ENCODE results near the gene KDM3B.
A peak's percentile ranks its signal among the peaks of the same experiment; 100 is the strongest.
"Not testable (repeated sequence)": the region's sequence is repeated elsewhere in the genome, so short reads cannot be mapped to it uniquely, and the experiment has no call there.

The KDM3B gene

DNA sequence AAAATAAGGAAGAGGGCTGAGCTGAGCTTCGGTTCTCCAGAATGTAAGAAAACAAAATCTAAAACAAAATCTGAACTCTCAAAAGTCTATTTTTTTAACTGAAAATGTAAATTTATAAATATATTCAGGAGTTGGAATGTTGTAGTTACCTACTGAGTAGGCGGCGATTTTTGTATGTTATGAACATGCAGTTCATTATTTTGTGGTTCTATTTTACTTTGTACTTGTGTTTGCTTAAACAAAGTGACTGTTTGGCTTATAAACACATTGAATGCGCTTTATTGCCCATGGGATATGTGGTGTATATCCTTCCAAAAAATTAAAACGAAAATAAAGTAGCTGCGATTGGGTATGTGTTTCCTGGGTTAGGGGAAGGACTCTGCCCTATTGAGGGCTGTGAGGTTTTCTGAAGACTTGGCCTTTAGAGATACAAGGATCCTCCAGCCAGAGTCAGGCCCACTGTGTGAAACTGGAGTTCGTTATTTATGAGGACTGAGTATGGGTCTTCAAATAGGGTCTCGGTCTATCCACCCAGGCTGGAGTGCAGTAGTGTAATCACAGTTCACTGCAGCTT, 116.6 kb downstream of the KDM3B start:
- peaks cover 28% of the 10 kb centered on the region for H3K4me1 ChIP-seq (ENCODE audit: control insufficient read depth, insufficient read depth, low read length)
- no peaks in the 10 kb centered on the region for H3K9me3 ChIP-seq (ENCODE audit: control insufficient read depth in 2 of 2, low read length in 2 of 2)
- no peaks in the 10 kb centered on the region for H3K27me3 ChIP-seq (ENCODE audit: control insufficient read depth in 1 of 2, insufficient read depth in 2 of 2, low read length in 2 of 2)
- peak overlapping the region in 1 of 2 donors; percentile 3 for H3K4me3 ChIP-seq (ENCODE audit: low read length in 2 of 2)
- H3K9ac ChIP-seq (ENCODE audit: low read length in 2 of 2): no peak overlapping the region
- H3K36me3 ChIP-seq (ENCODE audit: control insufficient read depth in 2 of 2, insufficient read depth in 2 of 2, low read length in 2 of 2): peaks cover 0 to 14% of the 10 kb centered on the region in 2 donors
- no peak overlapping the region for H3K27ac ChIP-seq (ENCODE audit: low read length)

DNA sequence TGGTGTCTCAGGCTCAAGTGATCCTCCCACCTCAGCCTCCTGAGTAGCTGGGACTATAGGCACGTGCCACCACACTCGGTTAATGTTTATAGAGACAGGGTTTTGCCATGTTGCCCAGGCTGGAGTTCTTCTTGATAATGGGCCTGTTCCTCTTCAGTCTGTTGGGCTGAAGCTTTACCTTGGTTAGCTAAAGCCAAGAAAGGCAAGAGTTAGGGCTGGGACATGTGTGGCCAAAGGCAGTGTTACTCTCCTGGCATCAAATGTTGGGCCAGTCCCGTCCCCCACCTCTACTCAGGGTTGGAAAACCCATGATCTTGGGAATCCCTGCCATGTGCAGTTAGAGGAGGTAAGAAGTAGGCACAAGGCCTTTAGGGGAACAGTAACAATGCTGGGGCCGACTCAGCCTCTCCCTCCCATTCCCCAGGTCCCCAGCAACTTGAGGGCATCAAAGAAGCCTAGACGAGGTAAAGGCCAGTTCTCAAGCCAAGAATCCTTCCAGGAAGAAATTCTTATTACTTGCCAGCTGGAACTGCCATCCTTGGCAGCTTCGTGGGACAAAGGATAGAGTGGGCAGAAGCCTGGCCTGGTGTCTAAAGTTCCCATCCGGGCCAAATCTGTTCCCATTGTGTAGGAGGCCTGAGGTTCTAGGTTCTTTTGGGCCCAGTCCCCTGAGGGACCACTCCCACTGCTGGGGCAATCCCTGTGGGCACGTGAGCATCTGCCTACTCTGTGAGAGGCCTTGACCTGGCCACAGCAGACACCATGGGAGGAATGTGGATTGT, 117.2 kb downstream of the KDM3B start:
- peak overlapping the region in 1 of 2 donors; percentile 8 for H3K4me3 ChIP-seq (ENCODE audit: low read length in 2 of 2)
- no peaks in the 10 kb centered on the region for H3K9me3 ChIP-seq (ENCODE audit: control insufficient read depth in 2 of 2, low read length in 2 of 2)
- no peaks in the 10 kb centered on the region for H3K27me3 ChIP-seq (ENCODE audit: control insufficient read depth in 1 of 2, insufficient read depth in 2 of 2, low read length in 2 of 2)
- no peak overlapping the region for H3K9ac ChIP-seq (ENCODE audit: low read length in 2 of 2)
- H3K36me3 ChIP-seq (ENCODE audit: control insufficient read depth in 2 of 2, insufficient read depth in 2 of 2, low read length in 2 of 2): peaks cover 0 to 14% of the 10 kb centered on the region in 2 donors
- H3K27ac ChIP-seq (ENCODE audit: low read length): peak overlapping the region; percentile 11
- peaks cover 23% of the 10 kb centered on the region for H3K4me1 ChIP-seq (ENCODE audit: control insufficient read depth, insufficient read depth, low read length)

DNA sequence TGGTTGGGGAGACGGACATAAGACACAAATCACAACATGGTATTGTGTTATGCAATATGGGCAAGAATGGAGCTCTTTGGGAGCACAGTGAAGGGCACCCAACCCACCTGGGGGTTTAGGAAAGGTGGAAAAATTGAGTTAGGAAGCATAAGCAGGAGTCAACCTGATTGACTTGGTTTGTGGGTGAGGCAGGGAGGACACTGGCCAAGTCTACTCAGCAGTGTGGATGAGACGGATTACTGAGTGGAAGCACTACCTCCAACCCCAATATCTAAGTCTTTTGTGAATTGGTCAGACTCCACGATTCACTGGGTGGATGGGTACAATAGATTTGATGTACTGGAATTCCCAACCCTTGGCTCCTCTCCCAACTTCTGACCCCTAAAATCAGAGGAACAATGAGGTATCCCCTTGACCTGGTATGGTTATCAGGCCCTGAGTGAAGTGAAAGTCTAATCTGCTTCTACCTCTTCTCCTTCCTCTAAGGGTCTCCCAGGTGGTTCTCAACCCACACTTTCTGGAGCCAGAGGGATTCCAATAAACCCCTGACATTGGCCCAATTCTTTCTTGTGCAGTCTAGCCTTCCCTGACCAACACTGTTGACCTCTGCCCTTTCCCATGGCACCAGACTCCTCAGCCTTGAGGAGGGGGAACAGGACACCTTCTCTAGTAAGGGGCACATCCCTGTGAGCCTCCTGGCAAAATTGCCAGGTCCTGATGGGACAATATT, 118.0 kb downstream of the KDM3B start:
- Histone ChIP-seq H3K4me1 (ENCODE audit: control insufficient read depth, insufficient read depth, low read length) (peaks cover 23% of the 10 kb centered on the region), H3K9me3 (ENCODE audit: control insufficient read depth in 2 of 2, low read length in 2 of 2) (no peaks in the 10 kb centered on the region), H3K27ac (ENCODE audit: low read length) (peak overlapping the region; percentile 11), H3K36me3 (ENCODE audit: control insufficient read depth in 2 of 2, insufficient read depth in 2 of 2, low read length in 2 of 2) (peaks cover 0 to 14% of the 10 kb centered on the region in 2 donors), H3K27me3 (ENCODE audit: control insufficient read depth in 1 of 2, insufficient read depth in 2 of 2, low read length in 2 of 2) (no peaks in the 10 kb centered on the region), H3K4me3 (ENCODE audit: low read length in 2 of 2) (no peak overlapping the region), H3K9ac (ENCODE audit: low read length in 2 of 2) (no peak overlapping the region)

DNA sequence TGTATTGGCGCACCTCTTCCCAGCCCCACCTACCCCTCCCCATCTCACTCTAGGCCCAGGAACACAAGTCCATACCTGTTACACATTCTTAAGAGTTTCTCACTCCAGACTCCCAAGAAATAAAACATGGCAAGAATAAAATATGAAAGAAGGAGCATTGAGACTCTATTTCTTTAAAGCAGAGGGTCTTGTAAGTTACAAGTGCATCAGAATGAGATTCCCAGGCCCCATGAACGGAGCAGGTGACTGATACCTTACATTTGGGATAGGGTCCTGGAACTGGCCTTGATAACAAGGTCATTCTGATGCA, 118.5 kb downstream of the KDM3B start:
- no peaks in the 10 kb centered on the region for H3K27me3 ChIP-seq (ENCODE audit: control insufficient read depth in 1 of 2, insufficient read depth in 2 of 2, low read length in 2 of 2)
- no peak overlapping the region for H3K27ac ChIP-seq (ENCODE audit: low read length)
- H3K36me3 ChIP-seq (ENCODE audit: control insufficient read depth in 2 of 2, insufficient read depth in 2 of 2, low read length in 2 of 2): peaks cover 0 to 14% of the 10 kb centered on the region in 2 donors
- H3K9ac ChIP-seq (ENCODE audit: low read length in 2 of 2): no peak overlapping the region
- H3K4me3 ChIP-seq (ENCODE audit: low read length in 2 of 2): no peak overlapping the region
- no peaks in the 10 kb centered on the region for H3K9me3 ChIP-seq (ENCODE audit: control insufficient read depth in 2 of 2, low read length in 2 of 2)
- peaks cover 19% of the 10 kb centered on the region for H3K4me1 ChIP-seq (ENCODE audit: control insufficient read depth, insufficient read depth, low read length)

DNA sequence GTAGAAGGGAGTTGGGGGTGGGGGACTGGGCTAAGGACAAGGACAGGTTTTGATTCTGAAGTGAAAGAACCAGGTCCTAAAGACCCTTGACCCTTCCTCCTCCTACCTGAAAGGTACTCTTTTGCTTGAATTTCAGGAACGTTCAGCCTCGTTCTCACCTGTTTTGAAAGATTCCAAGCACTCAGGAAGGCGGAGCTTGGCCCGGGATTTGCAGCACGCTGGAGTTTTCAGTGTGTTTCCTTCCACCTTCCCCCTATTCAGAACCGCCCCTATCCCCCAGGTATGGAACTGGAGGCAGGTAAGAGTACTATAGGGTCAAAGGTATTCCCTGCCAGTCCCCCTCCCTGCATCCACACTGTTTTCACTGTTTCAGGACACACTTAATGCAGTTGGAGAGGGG, 119.9 kb downstream of the KDM3B start:
- Histone ChIP-seq H3K9me3 (ENCODE audit: control insufficient read depth in 2 of 2, low read length in 2 of 2) (no peaks in the 10 kb centered on the region), H3K36me3 (ENCODE audit: control insufficient read depth in 2 of 2, insufficient read depth in 2 of 2, low read length in 2 of 2) (peaks cover 0 to 7% of the 10 kb centered on the region in 2 donors), H3K9ac (ENCODE audit: low read length in 2 of 2) (no peak overlapping the region), H3K27ac (ENCODE audit: low read length) (no peak overlapping the region), H3K4me1 (ENCODE audit: control insufficient read depth, insufficient read depth, low read length) (peaks cover 6% of the 10 kb centered on the region), H3K4me3 (ENCODE audit: low read length in 2 of 2) (no peak overlapping the region), H3K27me3 (ENCODE audit: control insufficient read depth in 1 of 2, insufficient read depth in 2 of 2, low read length in 2 of 2) (no peaks in the 10 kb centered on the region)

DNA sequence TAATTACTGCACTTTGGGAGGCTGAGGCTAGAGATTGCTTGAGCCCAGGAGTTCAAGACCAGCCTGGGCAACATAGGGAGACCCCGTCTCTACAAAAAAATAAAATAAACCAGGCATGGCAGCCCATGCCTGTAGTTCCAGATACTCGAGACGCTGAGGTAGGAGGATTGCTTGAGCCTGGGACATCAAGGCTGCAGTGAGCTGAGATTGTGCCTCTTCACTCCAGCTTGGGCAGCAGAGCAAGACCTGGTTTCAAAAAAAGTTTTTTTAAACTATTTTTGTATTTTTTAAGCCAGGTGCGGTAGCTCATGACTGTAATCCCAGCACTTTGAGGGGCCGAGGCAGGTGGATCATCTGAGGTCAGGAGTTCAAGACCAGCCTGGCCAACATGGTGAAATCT, 120.7 kb downstream of the KDM3B start:
- not testable (repeated sequence) for H3K9me3 ChIP-seq (ENCODE audit: control insufficient read depth in 2 of 2, low read length in 2 of 2); H3K27ac ChIP-seq (ENCODE audit: low read length); H3K27me3 ChIP-seq (ENCODE audit: control insufficient read depth in 1 of 2, insufficient read depth in 2 of 2, low read length in 2 of 2); H3K4me1 ChIP-seq (ENCODE audit: control insufficient read depth, insufficient read depth, low read length); H3K9ac ChIP-seq (ENCODE audit: low read length in 2 of 2); H3K36me3 ChIP-seq (ENCODE audit: control insufficient read depth in 2 of 2, insufficient read depth in 2 of 2, low read length in 2 of 2); H3K4me3 ChIP-seq (ENCODE audit: low read length in 2 of 2)

DNA sequence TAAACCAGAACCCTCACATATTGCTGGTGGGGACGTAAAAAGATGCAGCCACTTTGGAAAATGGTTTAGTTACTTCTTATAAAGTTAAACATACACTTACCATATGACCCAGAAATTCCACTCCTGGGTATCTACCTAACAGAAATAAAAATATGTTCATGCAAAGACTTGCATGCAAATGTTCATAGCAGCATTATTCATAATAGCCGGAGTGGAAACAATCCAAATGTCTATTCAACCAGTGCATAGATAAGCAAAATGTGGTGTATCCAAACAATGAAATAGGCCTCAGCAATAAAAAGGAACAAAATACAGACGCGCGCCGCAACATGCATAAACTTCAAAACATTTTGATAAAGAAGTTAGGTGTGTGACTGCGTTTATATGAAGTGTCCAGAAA, 124.4 kb downstream of the KDM3B start:
- H3K27me3 ChIP-seq (ENCODE audit: control insufficient read depth in 1 of 2, insufficient read depth in 2 of 2, low read length in 2 of 2): no peaks in the 10 kb centered on the region
- H3K9ac ChIP-seq (ENCODE audit: low read length in 2 of 2): no peak overlapping the region
- H3K36me3 ChIP-seq (ENCODE audit: control insufficient read depth in 2 of 2, insufficient read depth in 2 of 2, low read length in 2 of 2): no peaks in the 10 kb centered on the region
- no peaks in the 10 kb centered on the region for H3K4me1 ChIP-seq (ENCODE audit: control insufficient read depth, insufficient read depth, low read length)
- H3K4me3 ChIP-seq (ENCODE audit: low read length in 2 of 2): no peak overlapping the region
- H3K27ac ChIP-seq (ENCODE audit: low read length): no peak overlapping the region
- H3K9me3 ChIP-seq (ENCODE audit: control insufficient read depth in 2 of 2, low read length in 2 of 2): no peaks in the 10 kb centered on the region

DNA sequence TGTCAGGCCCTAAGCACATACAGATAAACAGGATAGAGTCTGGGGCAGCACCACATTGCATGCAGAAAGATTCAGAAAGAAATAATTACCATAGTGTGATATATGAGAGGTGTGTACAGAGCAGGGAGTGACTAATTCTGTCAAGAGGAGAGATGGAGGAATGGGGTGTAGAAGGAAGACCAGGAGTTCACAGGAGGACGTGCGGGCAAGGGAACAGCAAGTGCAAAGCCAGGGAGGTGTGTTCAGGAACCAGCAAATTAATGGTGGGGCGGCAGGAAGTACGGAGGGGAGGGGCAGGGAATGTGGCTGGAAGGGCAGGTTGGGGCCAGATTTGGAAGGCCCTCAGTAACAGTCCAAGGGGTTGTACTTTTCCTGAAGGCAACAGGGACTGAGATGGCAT, 130.2 kb downstream of the KDM3B start:
- no peak overlapping the region for H3K9ac ChIP-seq (ENCODE audit: low read length in 2 of 2)
- no peaks in the 10 kb centered on the region for H3K9me3 ChIP-seq (ENCODE audit: control insufficient read depth in 2 of 2, low read length in 2 of 2)
- no peaks in the 10 kb centered on the region for H3K4me1 ChIP-seq (ENCODE audit: control insufficient read depth, insufficient read depth, low read length)
- H3K4me3 ChIP-seq (ENCODE audit: low read length in 2 of 2): no peak overlapping the region
- no peaks in the 10 kb centered on the region for H3K36me3 ChIP-seq (ENCODE audit: control insufficient read depth in 2 of 2, insufficient read depth in 2 of 2, low read length in 2 of 2)
- no peaks in the 10 kb centered on the region for H3K27me3 ChIP-seq (ENCODE audit: control insufficient read depth in 1 of 2, insufficient read depth in 2 of 2, low read length in 2 of 2)
- H3K27ac ChIP-seq (ENCODE audit: low read length): no peak overlapping the region
